Superior temporal gyrus (tissue), 1 donor: ENCODE measurements around the gene HRH3.

Experiments
- DNase-seq: peaks from one replicate; pipeline ENCODE4 v3.0.0-alpha.2; 2016; ENCODE audit errors: extremely low spot score

HRH3 gene

GRCh38 chr20:62175711-62176110 lies 44.4 kb downstream of the HRH3 start:
- DNase-seq: no peak

DNA sequence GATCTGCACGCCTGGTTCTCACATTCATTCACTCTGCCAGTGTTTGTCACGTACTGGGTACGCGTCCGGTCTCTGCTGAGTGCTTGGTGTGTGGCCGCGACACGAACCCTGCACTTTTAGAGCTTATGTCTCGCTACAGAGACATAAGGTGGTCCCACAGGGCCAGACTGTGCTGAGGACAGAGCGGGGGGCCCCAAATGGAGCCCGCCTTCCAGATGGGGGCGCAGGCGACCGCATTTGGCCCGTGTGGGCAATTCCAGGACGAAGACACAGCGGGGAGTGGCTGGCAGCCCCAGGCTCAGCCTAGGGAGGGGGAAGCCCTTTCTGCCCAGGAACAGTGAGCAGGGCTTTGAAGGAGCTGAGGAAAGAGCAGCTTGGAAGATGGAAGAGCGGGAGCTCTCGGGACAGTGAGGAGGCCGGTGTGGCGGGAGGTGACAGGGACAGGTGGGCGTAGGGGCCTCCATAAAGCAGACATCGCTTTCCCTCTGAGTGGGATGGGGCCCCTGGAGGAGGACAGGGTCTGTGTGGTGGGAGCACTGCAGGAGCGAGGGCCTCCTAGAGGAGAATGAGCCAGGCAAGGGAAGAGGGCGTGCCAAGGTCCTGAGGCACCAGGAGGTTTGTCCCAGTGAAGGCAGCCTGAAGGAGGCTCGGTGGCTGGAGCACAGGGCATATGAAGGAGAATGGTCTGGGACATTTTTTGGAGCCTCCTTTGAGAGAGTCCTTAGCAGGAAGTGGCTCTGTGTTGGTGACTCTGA lies 45.0 kb downstream of the HRH3 start:
- no peak for DNase-seq

- DNase-seq: no peak
Measured at GRCh38 chr20:62174021-62174804, 45.9 kb downstream of the HRH3 start.

DNA sequence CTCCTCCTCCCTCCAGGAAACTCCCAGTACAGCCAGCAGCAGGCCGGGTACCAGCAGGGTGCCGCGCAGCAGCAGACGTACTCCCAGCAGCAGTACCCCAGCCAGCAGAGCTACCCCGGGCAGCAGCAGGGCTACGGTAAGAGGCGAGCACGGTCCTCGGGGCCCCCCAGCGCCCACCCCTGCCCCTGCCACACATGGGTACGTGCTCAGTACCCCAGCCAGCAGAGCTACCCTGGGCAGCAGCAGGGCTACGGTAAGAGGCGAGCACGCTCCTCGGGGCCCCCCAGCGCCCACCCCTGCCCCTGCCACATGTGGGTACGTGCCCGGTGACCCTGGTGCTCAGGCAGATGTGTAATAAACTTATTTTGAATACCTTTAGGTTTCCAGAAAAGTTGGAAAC lies 47.4 kb downstream of the HRH3 start:
- DNase-seq: no peak

GRCh38 chr20:62171245-62171644 lies 48.8 kb downstream of the HRH3 start:
- DNase-seq: no peak

- DNase-seq: no peak
Measured at GRCh38 chr20:62170536-62170935, 49.5 kb downstream of the HRH3 start.

- no peak for DNase-seq
Measured at GRCh38 chr20:62168890-62169435, 51.1 kb downstream of the HRH3 start.

DNA sequence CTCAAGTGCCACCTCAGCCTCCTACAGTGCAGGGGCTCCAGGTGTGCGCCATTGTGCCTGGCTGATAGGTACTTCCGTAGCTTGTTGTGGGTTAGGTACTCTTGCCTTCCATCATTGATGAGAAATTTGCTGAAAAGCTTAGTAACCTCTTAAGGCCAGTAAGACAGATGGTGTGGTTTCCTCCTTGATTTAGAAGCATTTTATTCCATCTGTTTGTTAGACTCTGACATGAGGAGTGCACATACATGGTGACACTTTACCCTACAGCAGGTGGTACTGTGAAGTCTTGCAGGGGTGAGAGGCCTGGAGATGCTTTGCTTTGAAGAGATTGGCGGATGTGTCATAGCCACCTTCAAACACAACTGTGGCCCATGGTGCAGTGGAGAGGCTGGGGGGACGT lies 52.0 kb downstream of the HRH3 start:
- DNase-seq: no peak

DNA sequence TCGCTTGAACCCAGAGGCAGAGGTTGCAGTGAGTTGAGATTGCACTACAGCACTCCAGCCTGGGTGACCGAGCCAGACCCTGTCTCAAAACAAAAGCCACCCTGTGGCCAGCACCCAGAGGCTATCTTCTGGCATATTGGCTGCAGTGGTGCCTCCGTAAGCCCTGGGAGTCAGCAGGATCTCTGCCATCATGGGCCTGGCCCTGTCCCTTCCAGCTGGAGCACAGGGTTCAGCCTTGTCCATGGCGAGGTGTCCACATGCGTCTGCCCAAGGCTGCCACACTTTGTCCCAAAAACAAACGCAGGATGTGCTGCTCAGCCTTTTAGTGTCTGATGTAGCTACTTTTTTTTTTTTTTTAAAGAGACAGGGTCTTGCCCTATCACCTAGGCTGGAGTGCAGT lies 52.6 kb downstream of the HRH3 start:
- no peak for DNase-seq

DNA sequence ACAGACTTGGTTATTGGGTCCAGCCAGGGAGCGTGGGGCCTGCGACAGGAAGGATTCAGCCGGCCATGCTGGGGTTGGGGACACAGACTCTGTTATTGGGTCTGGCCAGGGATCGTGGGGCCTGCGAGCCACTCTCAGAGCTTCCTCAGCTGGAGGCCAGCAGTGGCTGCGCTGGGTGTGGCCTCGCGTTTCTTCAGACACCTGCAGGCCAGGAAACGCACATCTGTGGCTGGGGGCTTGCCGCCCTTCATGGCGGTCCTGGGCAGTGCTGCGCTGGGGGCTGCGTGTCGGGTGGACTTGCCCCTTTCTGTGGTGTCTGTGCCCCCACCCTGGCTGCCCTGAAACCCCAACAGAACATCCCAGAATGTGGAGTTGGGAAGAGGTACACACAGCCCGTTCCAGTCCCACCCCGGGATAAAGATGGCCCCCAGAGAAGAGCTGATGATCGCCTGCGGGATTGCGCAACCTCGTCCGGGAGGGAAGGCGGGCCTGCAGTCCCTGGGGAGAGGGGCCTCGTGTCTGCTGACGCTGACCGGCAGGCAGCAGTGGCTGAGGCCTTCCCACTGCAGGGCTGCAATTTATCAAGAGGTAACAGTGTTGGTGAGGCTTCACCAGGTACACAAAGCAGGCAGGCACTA lies 54.2 kb downstream of the HRH3 start:
- DNase-seq: no peak
